Measurements from ENCODE around the gene SNAP47.

SNAP47 gene

DNA sequence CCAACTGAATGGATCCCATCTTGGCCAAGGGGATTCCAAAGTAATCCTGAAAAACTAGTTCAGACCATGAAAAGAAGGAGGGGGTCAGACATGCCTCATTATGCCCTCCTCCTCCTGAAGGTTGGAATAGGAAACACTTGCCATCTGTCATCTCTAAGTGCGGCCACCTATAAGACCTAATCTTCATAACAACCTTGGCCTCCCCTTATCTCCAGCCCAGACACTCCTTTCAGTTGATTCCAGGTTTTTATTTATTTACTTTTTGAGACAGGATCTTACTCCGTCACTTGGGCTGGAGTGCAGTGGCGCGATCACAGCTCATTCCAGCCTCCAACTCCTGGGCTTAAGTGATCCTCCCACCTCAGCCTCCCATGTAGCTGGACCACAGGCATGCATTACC is 19.7 kb downstream of the SNAP47 start:
- no peaks in the 10 kb centered on the region for H3K36me3 Mint-ChIP-seq
- H3K9me3 Mint-ChIP-seq (ENCODE audit: low read depth): no peaks in the 10 kb centered on the region
- no peak overlapping the region for H3K4me3 Mint-ChIP-seq
- H3K27me3 Mint-ChIP-seq: no peaks in the 10 kb centered on the region
- H3K27ac Mint-ChIP-seq: no peak overlapping the region
- H3K4me1 Mint-ChIP-seq (ENCODE audit: low read depth): peaks cover 13% of the 10 kb centered on the region

DNA sequence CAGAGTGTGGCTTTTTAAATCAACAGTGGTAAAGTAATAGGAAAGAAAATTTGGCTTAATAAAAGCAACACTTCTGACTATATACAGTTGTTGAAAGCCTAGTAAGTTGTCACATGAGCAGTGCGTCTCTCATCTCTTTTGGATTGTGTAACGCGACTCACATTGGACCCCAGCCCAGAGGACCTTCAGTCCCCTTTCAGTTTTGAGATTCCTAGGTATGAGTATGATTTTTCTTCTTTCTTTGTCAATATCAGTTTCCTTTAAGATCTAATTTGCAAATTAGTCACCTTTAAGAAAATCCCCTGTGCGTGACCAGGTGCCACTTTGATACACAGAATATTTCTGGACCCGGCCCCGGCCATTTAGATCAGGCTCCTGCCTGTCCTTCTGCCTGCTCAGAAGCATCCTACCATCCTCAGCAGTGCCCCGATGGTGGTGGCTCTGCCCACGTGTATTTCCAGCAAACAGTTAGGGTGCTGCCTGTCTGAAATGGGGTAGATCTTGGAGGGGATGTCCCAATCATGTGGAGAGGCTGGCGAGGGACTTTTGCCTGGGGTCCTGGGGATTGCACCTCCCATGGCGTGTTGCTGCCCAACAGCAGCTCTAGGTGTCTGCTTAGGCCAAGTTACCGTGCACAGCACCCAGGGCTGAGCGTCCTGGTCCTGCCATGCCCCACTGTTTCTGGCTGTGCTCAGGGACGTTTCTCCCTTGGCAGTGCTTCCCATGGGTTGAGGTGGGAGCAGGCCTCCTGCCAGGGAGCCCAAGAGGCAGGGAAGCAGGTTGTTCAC is 21.1 kb downstream of the SNAP47 start:
- no peak overlapping the region for H3K4me3 Mint-ChIP-seq
- peaks cover 21% of the 10 kb centered on the region for H3K4me1 Mint-ChIP-seq (ENCODE audit: low read depth)
- H3K27me3 Mint-ChIP-seq: no peaks in the 10 kb centered on the region
- H3K9me3 Mint-ChIP-seq (ENCODE audit: low read depth): no peaks in the 10 kb centered on the region
- no peak overlapping the region for H3K27ac Mint-ChIP-seq
- peaks cover 2% of the 10 kb centered on the region for H3K36me3 Mint-ChIP-seq

- peaks cover 2% of the 10 kb centered on the region for H3K36me3 Mint-ChIP-seq
Observed at GRCh38 chr1:227757781-227758180, 22.5 kb downstream of the SNAP47 start.

GRCh38 chr1:227758366-227758765 is 23.1 kb downstream of the SNAP47 start:
- Mint-ChIP-seq H3K27ac (no peak overlapping the region), H3K4me3 (no peak overlapping the region), H3K9me3 (ENCODE audit: low read depth) (no peaks in the 10 kb centered on the region), H3K27me3 (no peaks in the 10 kb centered on the region), H3K4me1 (ENCODE audit: low read depth) (peaks cover 39% of the 10 kb centered on the region), H3K36me3 (peaks cover 2% of the 10 kb centered on the region)

More at GRCh38 chr1:227757781-227758180, 22.5 kb downstream of the SNAP47 start:
- H3K4me3 Mint-ChIP-seq: no peak overlapping the region
- H3K27me3 Mint-ChIP-seq: no peaks in the 10 kb centered on the region
- no peak overlapping the region for H3K27ac Mint-ChIP-seq
- no peaks in the 10 kb centered on the region for H3K9me3 Mint-ChIP-seq (ENCODE audit: low read depth)
- peaks cover 33% of the 10 kb centered on the region for H3K4me1 Mint-ChIP-seq (ENCODE audit: low read depth)

DNA sequence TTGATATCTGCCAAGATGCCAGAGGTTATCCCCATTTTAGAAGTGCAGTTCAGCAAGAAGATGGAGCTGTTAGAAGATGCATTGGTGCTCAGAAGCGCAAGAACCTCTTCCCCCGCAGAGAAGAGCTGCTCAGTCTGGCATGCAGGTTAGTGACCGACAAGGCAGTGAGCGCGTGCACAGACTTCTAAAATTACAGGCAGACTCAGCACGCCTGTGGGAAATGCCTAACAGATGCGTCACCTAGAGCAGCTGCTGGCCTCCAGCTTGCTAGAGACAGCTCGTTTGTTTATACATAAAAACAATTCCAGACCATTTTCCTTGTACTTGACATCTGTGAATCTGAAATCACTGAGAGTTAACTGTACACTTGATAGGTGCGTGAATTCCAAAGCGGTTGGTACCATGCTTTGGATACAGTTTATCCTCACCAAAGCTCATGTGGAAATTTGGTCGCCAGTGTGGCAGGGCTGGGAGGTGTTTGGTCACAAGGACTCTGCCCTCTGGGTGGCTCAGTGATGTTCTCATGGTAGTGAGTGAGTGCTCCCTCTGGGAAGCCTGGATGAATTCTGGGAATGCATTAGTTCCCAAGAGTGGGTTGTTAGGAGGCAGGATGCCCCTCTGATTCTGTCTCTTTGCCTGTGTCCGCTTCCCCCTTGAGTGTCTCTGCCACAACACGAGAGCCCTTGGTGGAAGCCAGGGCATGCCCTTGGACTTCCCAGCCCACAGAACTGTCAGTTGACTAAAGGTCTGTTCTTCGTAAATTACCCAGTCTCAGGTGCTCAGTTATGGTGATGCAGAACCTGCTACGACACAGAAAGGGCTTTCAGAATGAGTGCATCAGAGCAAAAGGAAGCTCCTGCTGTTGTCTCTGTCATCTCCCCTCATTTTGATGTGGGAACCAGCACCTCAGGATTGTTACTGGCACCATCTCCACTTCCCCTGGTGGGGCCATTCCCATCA is 24.4 kb downstream of the SNAP47 start:
- no peak overlapping the region for H3K27ac Mint-ChIP-seq
- H3K4me3 Mint-ChIP-seq: no peak overlapping the region
- no peaks in the 10 kb centered on the region for H3K9me3 Mint-ChIP-seq (ENCODE audit: low read depth)
- peaks cover 46% of the 10 kb centered on the region for H3K4me1 Mint-ChIP-seq (ENCODE audit: low read depth)
- H3K27me3 Mint-ChIP-seq: no peaks in the 10 kb centered on the region
- peaks cover 4% of the 10 kb centered on the region for H3K36me3 Mint-ChIP-seq

GRCh38 chr1:227760377-227760776 is 25.1 kb downstream of the SNAP47 start:
- Mint-ChIP-seq H3K9me3 (ENCODE audit: low read depth) (no peaks in the 10 kb centered on the region), H3K27ac (no peak overlapping the region), H3K36me3 (peaks cover 4% of the 10 kb centered on the region), H3K4me3 (no peak overlapping the region), H3K27me3 (no peaks in the 10 kb centered on the region), H3K4me1 (ENCODE audit: low read depth) (peaks cover 54% of the 10 kb centered on the region)

DNA sequence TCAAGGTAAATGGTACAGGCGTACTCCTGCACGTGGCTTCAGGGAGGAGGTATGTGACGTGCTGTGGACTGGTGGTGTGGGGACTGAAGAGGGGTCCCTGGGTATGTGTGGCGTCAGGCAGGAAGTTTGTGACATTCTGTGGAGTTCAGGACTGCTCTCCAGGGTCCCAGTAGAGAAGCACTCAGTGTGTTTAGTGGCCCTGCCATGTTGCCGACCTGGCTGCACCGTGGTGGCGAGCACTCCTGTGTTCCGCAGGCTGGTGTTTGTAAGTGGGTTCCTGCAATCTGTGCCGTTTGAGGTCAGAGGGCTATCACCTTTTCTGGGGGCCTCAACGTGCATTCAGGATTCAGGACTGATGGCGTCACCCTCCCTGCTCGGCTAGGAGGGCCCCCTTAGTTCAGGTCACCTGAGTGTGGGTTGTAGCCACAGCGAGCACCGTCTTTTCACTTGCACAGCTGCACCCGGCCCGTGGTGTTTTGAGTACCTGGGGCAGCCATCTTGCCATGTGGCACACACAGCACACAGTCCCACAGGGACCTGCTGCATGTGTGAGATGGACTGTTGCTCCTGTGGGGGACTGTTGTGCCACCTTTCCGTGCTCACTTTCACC is 26.5 kb downstream of the SNAP47 start:
- no peaks in the 10 kb centered on the region for H3K9me3 Mint-ChIP-seq (ENCODE audit: low read depth)
- no peak overlapping the region for H3K4me3 Mint-ChIP-seq
- no peak overlapping the region for H3K27ac Mint-ChIP-seq
- H3K4me1 Mint-ChIP-seq (ENCODE audit: low read depth): peaks cover 64% of the 10 kb centered on the region
- no peaks in the 10 kb centered on the region for H3K27me3 Mint-ChIP-seq
- peaks cover 4% of the 10 kb centered on the region for H3K36me3 Mint-ChIP-seq

GRCh38 chr1:227762231-227762911 is 27.1 kb downstream of the SNAP47 start:
- Mint-ChIP-seq H3K4me3 (peak overlapping the region; percentile 47), H3K9me3 (ENCODE audit: low read depth) (no peaks in the 10 kb centered on the region), H3K36me3 (peaks cover 4% of the 10 kb centered on the region), H3K27me3 (no peaks in the 10 kb centered on the region), H3K27ac (peak overlapping the region; percentile 28), H3K4me1 (ENCODE audit: low read depth) (peaks cover 68% of the 10 kb centered on the region)

- peaks cover 77% of the 10 kb centered on the region for H3K4me1 Mint-ChIP-seq (ENCODE audit: low read depth)
- H3K9me3 Mint-ChIP-seq (ENCODE audit: low read depth): no peaks in the 10 kb centered on the region
- H3K27ac Mint-ChIP-seq: no peak overlapping the region
- no peaks in the 10 kb centered on the region for H3K27me3 Mint-ChIP-seq
- no peak overlapping the region for H3K4me3 Mint-ChIP-seq
- H3K36me3 Mint-ChIP-seq: peaks cover 4% of the 10 kb centered on the region
Observed at GRCh38 chr1:227763246-227764018, 28.2 kb downstream of the SNAP47 start.

DNA sequence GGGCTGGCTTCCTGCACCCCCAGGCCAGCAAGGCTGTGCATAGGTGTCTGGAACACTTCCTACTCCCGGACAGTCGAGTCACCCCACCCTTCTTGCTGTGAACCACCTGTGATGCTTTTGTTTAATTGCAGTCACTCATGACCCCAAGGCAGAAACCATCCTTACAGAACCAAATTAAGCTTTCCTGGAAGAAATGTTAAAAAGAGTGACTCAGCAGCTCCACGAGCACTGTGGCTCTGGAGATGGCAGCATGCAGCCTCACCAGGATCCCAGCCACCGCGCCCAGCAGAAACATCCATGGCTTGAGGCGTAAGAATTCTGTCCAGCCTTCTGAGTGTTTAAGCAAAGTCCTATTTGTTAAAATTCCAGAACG is 28.8 kb downstream of the SNAP47 start:
- Mint-ChIP-seq H3K27me3 (no peaks in the 10 kb centered on the region), H3K36me3 (peaks cover 8% of the 10 kb centered on the region), H3K4me1 (ENCODE audit: low read depth) (peaks cover 77% of the 10 kb centered on the region), H3K9me3 (ENCODE audit: low read depth) (no peaks in the 10 kb centered on the region), H3K27ac (no peak overlapping the region), H3K4me3 (no peak overlapping the region)

- Mint-ChIP-seq H3K9me3 (ENCODE audit: low read depth) (no peaks in the 10 kb centered on the region), H3K27me3 (no peaks in the 10 kb centered on the region), H3K36me3 (peaks cover 9% of the 10 kb centered on the region), H3K27ac (no peak overlapping the region), H3K4me1 (ENCODE audit: low read depth) (peaks cover 77% of the 10 kb centered on the region), H3K4me3 (peak overlapping the region; percentile 71)
Observed at GRCh38 chr1:227765261-227766014, 30.2 kb downstream of the SNAP47 start.

- Mint-ChIP-seq H3K4me1 (ENCODE audit: low read depth) (peaks cover 74% of the 10 kb centered on the region), H3K27ac (peak overlapping the region; percentile 61), H3K27me3 (no peaks in the 10 kb centered on the region), H3K9me3 (ENCODE audit: low read depth) (no peaks in the 10 kb centered on the region), H3K36me3 (peaks cover 9% of the 10 kb centered on the region), H3K4me3 (peak overlapping the region; percentile 71)
Observed at GRCh38 chr1:227766015-227766634, 30.9 kb downstream of the SNAP47 start.

- H3K9me3 Mint-ChIP-seq (ENCODE audit: low read depth): no peaks in the 10 kb centered on the region
- H3K4me1 Mint-ChIP-seq (ENCODE audit: low read depth): peaks cover 68% of the 10 kb centered on the region
- H3K27ac Mint-ChIP-seq: peak overlapping the region; percentile 35
- H3K27me3 Mint-ChIP-seq: no peaks in the 10 kb centered on the region
- H3K36me3 Mint-ChIP-seq: peaks cover 9% of the 10 kb centered on the region
- H3K4me3 Mint-ChIP-seq: peak overlapping the region; percentile 71
Observed at GRCh38 chr1:227766653-227767277, 31.5 kb downstream of the SNAP47 start.

Data from activated naive CD8-positive, alpha-beta T cell (primary cell).